PC-9 (cell line): ENCODE data around the gene ARMC9. TPM values are rescaled to one million over a fixed set of nuclear protein-coding genes. Genes with fewer than 3 reads are reported as not detected.
"Not testable (repeated sequence)": the region's sequence is repeated elsewhere in the genome, so short reads cannot be mapped to it uniquely, and the experiment has no call there.

Source experiments
- BruUV-seq: library from RNA; stranded (reverse); fragments of 400-500 nt; replicated peaks from 2 replicates; lab custom pipeline; 2021; lab: Mats Ljungman, UMichigan
- CTCF ChIA-PET: fragments of 300-600 bp; sonication (Branson Sonifier 250); formaldehyde crosslinking; loops from one replicate; lab custom pipeline; 2022; ENCODE audit warnings: antibody characterized with exemption; lab: Charles Lee
- POLR2A ChIA-PET: fragments of 300-600 bp; sonication (Branson Sonifier 250); formaldehyde crosslinking; loops from one replicate; lab custom pipeline; 2022; ENCODE audit warnings: antibody characterized with exemption; ENCODE audit not compliant: unreplicated experiment; lab: Charles Lee
- DNase-seq, 2 experiments: peaks; one replicate each; pipeline versions ENCODE4 v3.0.0 to v3.0.0-alpha.2; 2015 to 2022; ENCODE audit warnings: mixed read lengths in 1 of 2
- H2AFZ ChIP-seq: fragments of 200-600 bp; sonication (generic); 2 replicates; pipeline ENCODE4 v1.8.1; 2017; ENCODE audit warnings: antibody characterized with exemption
- H3F3A ChIP-seq: fragments of 200-600 bp; sonication (generic); 2 replicates; pipeline ENCODE4 v1.8.1; 2017; ENCODE audit warnings: antibody characterized with exemption, mild to moderate bottlenecking, low read depth; ENCODE audit not compliant: insufficient read depth
- H3K27ac ChIP-seq: fragments of 200-600 bp; sonication (generic); 2 replicates; pipeline ENCODE4 v1.6.1; 2016; ENCODE audit warnings: mixed run types
- H3K27me3 ChIP-seq: fragments of 200-600 bp; sonication (generic); 2 replicates; pipeline ENCODE4 v1.6.1; 2016; ENCODE audit warnings: low read depth, mixed run types; ENCODE audit not compliant: insufficient read depth
- H3K36me3 ChIP-seq: fragments of 200-600 bp; sonication (generic); 2 replicates; pipeline ENCODE4 v1.6.1; 2016; ENCODE audit warnings: low read depth, mixed run types
- H3K4me1 ChIP-seq: fragments of 200-600 bp; sonication (generic); replicated peaks from 2 replicates; pipeline ENCODE4 v1.6.1; 2016; ENCODE audit warnings: mixed run types; ENCODE audit not compliant: insufficient read depth
- H3K4me2 ChIP-seq: fragments of 200-600 bp; sonication (generic); 2 replicates; pipeline ENCODE4 v1.6.1; 2017; ENCODE audit warnings: mixed run types
- H3K4me3 ChIP-seq: fragments of 200-600 bp; sonication (generic); 2 replicates; pipeline ENCODE4 v1.6.1; 2016; ENCODE audit warnings: mixed run types
- H3K79me2 ChIP-seq: fragments of 200-600 bp; sonication (generic); 2 replicates; pipeline ENCODE4 v1.6.1; 2017; ENCODE audit warnings: low read depth, mixed run types
- H3K9me2 ChIP-seq: fragments of 200-600 bp; sonication (generic); 2 replicates; pipeline ENCODE4 v1.8.1; 2017; ENCODE audit warnings: mild to moderate bottlenecking; ENCODE audit not compliant: insufficient read depth
- H3K9me3 ChIP-seq: fragments of 200-600 bp; sonication (generic); 2 replicates; pipeline ENCODE4 v1.8.1; 2016; ENCODE audit warnings: low read depth; ENCODE audit not compliant: insufficient read depth
- H4K20me1 ChIP-seq: fragments of 200-600 bp; sonication (generic); 2 replicates; pipeline ENCODE4 v1.8.1; 2017; ENCODE audit not compliant: insufficient read depth
- CTCF ChIP-seq: fragments of 200-600 bp; sonication (generic); conservative IDR thresholded peaks from 2 replicates; pipeline ENCODE4 v1.6.1; 2017; ENCODE audit warnings: mixed run types, antibody characterized with exemption, mild to moderate bottlenecking, moderate library complexity
- EZH2 ChIP-seq: fragments of 200-600 bp; sonication (generic); IDR thresholded peaks from 2 replicates; pipeline ENCODE4 v1.8.0; 2017; ENCODE audit warnings: antibody characterized with exemption, low read depth
- intact Hi-C: fragments of 100-400 bp; cut with micrococcal nuclease; formaldehyde crosslinking; loops from one replicate; pipeline ENCODE4 v1.10.0; 2022; ENCODE audit not compliant: unreplicated experiment
- total RNA-seq: library from RNA; stranded (reverse); gene quantifications from 2 replicates; pipeline ENCODE4 v1.2.3, GENCODE V29; 2021

The ARMC9 gene
- total RNA-seq, 1 experiment from 2014 or later = 23.4 TPM

- Histone ChIP-seq H3K9me2 (no peaks in the 10 kb centered on the region), H3K4me3 (no peak overlapping the region), H3K4me2 (no peak overlapping the region), H3K27me3 (no peaks in the 10 kb centered on the region), H2AFZ (no peak overlapping the region), H3K9me3 (no peaks in the 10 kb centered on the region), H3K4me1 (peaks cover 73% of the 10 kb centered on the region), H3F3A (peaks cover 33% of the 10 kb centered on the region; the same call in 1 of the 2 replicates), H3K36me3 (no peaks in the 10 kb centered on the region), H3K27ac (no peak overlapping the region), H4K20me1 (no peaks in the 10 kb centered on the region), H3K79me2 (no peaks in the 10 kb centered on the region)
- no TSS peak for BruUV-seq
- TF ChIP-seq EZH2 (no peak), CTCF (no peak)
- intact Hi-C loops = no loop called here
- ChIA-PET POLR2A (interaction anchor here (0.9 to 1.2 kb wide), 2 partner anchors 45 to 90 kb away, joined by 4 to 13 read pairs; partner anchors contain the start of gene NCL), CTCF (no interaction called here)
- no peak for DNase-seq
Observed at GRCh38 chr2:231374771-231375170, 176.3 kb downstream of the ARMC9 start.

GRCh38 chr2:231375994-231376615, 177.7 kb downstream of the ARMC9 start:
- DNase-seq, H4K20me1 ChIP-seq, H3K9me3 ChIP-seq, CTCF ChIA-PET, H3K79me2 ChIP-seq, H3K27me3 ChIP-seq, H3K36me3 ChIP-seq, H3K4me3 ChIP-seq, BruUV-seq, intact Hi-C loops, H2AFZ ChIP-seq, H3K9me2 ChIP-seq, H3K27ac ChIP-seq, POLR2A ChIA-PET, H3K4me2 ChIP-seq: not testable (repeated sequence)
- Histone ChIP-seq H3F3A (peaks cover 24% of the 10 kb centered on the region; the same call in 1 of the 2 replicates), H3K4me1 (peaks cover 66% of the 10 kb centered on the region)

GRCh38 chr2:231376857-231377256, 178.4 kb downstream of the ARMC9 start:
- TF ChIP-seq EZH2 (no peak), CTCF (no peak)
- DNase-seq = no peak
- ChIA-PET POLR2A (no interaction called here), CTCF (no interaction called here)
- H3K9me3 ChIP-seq = no peaks in the 10 kb centered on the region
- H3K4me1 ChIP-seq = peaks cover 58% of the 10 kb centered on the region
- H3K27me3 ChIP-seq = no peaks in the 10 kb centered on the region
- H3F3A ChIP-seq = peaks cover 24% of the 10 kb centered on the region; the same call in 1 of the 2 replicates
- H3K4me3 ChIP-seq = no peak overlapping the region
- no peaks in the 10 kb centered on the region for H3K36me3 ChIP-seq
- H4K20me1 ChIP-seq = no peaks in the 10 kb centered on the region
- no TSS peak for BruUV-seq
- H3K9me2 ChIP-seq = no peaks in the 10 kb centered on the region
- H2AFZ ChIP-seq = no peak overlapping the region
- H3K79me2 ChIP-seq = no peaks in the 10 kb centered on the region
- no peak overlapping the region for H3K27ac ChIP-seq
- no peak overlapping the region for H3K4me2 ChIP-seq
- intact Hi-C loops = no loop called here
